HepG2 (cell line): ENCODE data around the gene SEMA7A. TPM values are rescaled to one million over a fixed set of nuclear protein-coding genes. Genes with fewer than 3 reads are reported as not detected.

Experiments used
- AKAP8 ChIP-seq: sonication (generic); formaldehyde crosslinking; IDR thresholded peaks from 2 replicates; pipeline ENCODE4 v1.5.1; 2020; ENCODE audit warnings: mild to moderate bottlenecking, missing genetic modification reagents
- DZIP1 ChIP-seq: sonication (generic); formaldehyde crosslinking; IDR thresholded peaks from 2 replicates; pipeline ENCODE4 v1.5.0; 2020; ENCODE audit warnings: mild to moderate bottlenecking, missing genetic modification reagents
- ELK4 ChIP-seq: sonication (generic); formaldehyde crosslinking; IDR thresholded peaks from 2 replicates; pipeline ENCODE4 v1.9.0; 2021; ENCODE audit warnings: missing genetic modification reagents, borderline replicate concordance
- GABPA ChIP-seq, 2 experiments: IDR thresholded peaks; 2 replicates each; pipeline ENCODE4 v1.6.1; 2011 to 2016; ENCODE audit warnings: low read depth in 2 of 2, low read length in 1 of 2, missing biosample characterization in 1 of 2, missing genetic modification characterization in 1 of 2
- HDAC1 ChIP-seq: sonication (generic); formaldehyde crosslinking; IDR thresholded peaks from 2 replicates; pipeline ENCODE4 v1.5.1; 2020; ENCODE audit warnings: mild to moderate bottlenecking, missing genetic modification reagents
- HNF1B ChIP-seq: sonication (generic); formaldehyde crosslinking; IDR thresholded peaks from 2 replicates; pipeline ENCODE4 v1.5.1; 2020; ENCODE audit warnings: mild to moderate bottlenecking, moderate library complexity, missing genetic modification reagents
- KDM2A ChIP-seq: sonication (generic); formaldehyde crosslinking; IDR thresholded peaks from 2 replicates; pipeline ENCODE4 v1.4.0; 2020; ENCODE audit warnings: low read depth, missing genetic modification reagents, borderline replicate concordance
- KDM6A ChIP-seq: IDR thresholded peaks from 2 replicates; pipeline ENCODE4 v1.6.1; 2016; ENCODE audit warnings: low read depth
- MED13 ChIP-seq: sonication (generic); formaldehyde crosslinking; IDR thresholded peaks from 2 replicates; pipeline ENCODE4 v1.5.0; 2020; ENCODE audit warnings: missing genetic modification reagents
- PHB2 ChIP-seq: fragments of 450-650 bp; IDR thresholded peaks from 2 replicates; pipeline ENCODE4 v1.6.1; 2018; ENCODE audit not compliant: partially characterized antibody
- POGZ ChIP-seq: sonication (generic); formaldehyde crosslinking; IDR thresholded peaks from 2 replicates; pipeline ENCODE4 v1.4.0; 2020; ENCODE audit warnings: mild to moderate bottlenecking, missing genetic modification reagents
- SRF ChIP-seq: IDR thresholded peaks from 2 replicates; pipeline ENCODE4 v1.6.1; 2011; ENCODE audit warnings: mild to moderate bottlenecking, low read depth, low read length, moderate library complexity
- TBL1XR1 ChIP-seq: fragments of 150-350 bp; IDR thresholded peaks from 2 replicates; pipeline ENCODE4 v1.6.1; 2014; ENCODE audit warnings: borderline replicate concordance, low read length; ENCODE audit not compliant: partially characterized antibody
- TEAD2 ChIP-seq: sonication (generic); formaldehyde crosslinking; IDR thresholded peaks from 2 replicates; pipeline ENCODE4 v1.9.0; 2021; ENCODE audit warnings: missing genetic modification reagents
- TOE1 ChIP-seq: sonication (generic); formaldehyde crosslinking; IDR thresholded peaks from 2 replicates; pipeline ENCODE4 v1.4.0; 2020; ENCODE audit warnings: mild to moderate bottlenecking, missing genetic modification reagents
- ZMYM4 ChIP-seq: sonication (generic); formaldehyde crosslinking; IDR thresholded peaks from 2 replicates; pipeline ENCODE4 v1.8.1; 2023; ENCODE audit warnings: mild to moderate bottlenecking, missing genetic modification reagents
- ZNF205 ChIP-seq: IDR thresholded peaks from 2 replicates; pipeline ENCODE4 v1.6.1; 2018; ENCODE audit warnings: missing biosample characterization, missing genetic modification reagents
- ZNF432 ChIP-seq: sonication (generic); formaldehyde crosslinking; IDR thresholded peaks from 2 replicates; pipeline ENCODE4 v1.5.0; 2020; ENCODE audit warnings: missing genetic modification reagents, mild to moderate bottlenecking, borderline replicate concordance
- ZNF513 ChIP-seq: sonication (generic); formaldehyde crosslinking; conservative IDR thresholded peaks from 2 replicates; pipeline ENCODE4 v1.5.0; 2020; ENCODE audit warnings: missing genetic modification reagents
- ZNF639 ChIP-seq: conservative IDR thresholded peaks from 2 replicates; pipeline ENCODE4 v1.6.1; 2018; ENCODE audit warnings: missing genetic modification reagents
- ZNF737 ChIP-seq: sonication (generic); formaldehyde crosslinking; IDR thresholded peaks from 2 replicates; pipeline ENCODE4 v1.5.0; 2020; ENCODE audit warnings: missing genetic modification reagents, mild to moderate bottlenecking, borderline replicate concordance
- polyA plus RNA-seq, 8 experiments: library from polyadenylated mRNA; depleted of rRNA in 3 of 8; stranded (reverse) in 7 of 8; unstranded in 1 of 8; fragments of >200 nt; fragmentation: Illumina TruSeq in 4 of 8; extraction: Trizol in 4 of 8; gene quantifications; 2 replicates each; pipeline versions ENCODE4 v1.2.1 to v1.2.3, GENCODE V29; 2011 to 2016; ENCODE audit warnings: low read depth in 4 of 8, missing spikeins in 1 of 8, mixed read lengths in 1 of 8; ENCODE audit not compliant: insufficient read depth in 1 of 8
- total RNA-seq, 5 experiments: library from RNA; depleted of rRNA; stranded (reverse); fragments of >200 nt; fragmentation: Illumina TruSeq; extraction: Trizol; gene quantifications; 2 replicates each; pipeline ENCODE4 v1.2.3, GENCODE V29; 2016; ENCODE audit warnings: low read depth in 1 of 5

The SEMA7A gene
- total and polyA plus RNA-seq, 2 of the 13 experiments (the other 11 are each of a cell fraction or from before 2014, with no cell fraction given), result 9.0 to 15.8 TPM

GRCh38 chr15:74443100-74443909, 9.5 kb upstream of the SEMA7A start (continued):
- no peak; the same call in 1 of the 2 replicates for TF ChIP-seq ZNF639 (CRISPR knock-in tag)
- no peak for TF ChIP-seq TEAD2 (CRISPR knock-in tag)
- TF ChIP-seq KDM2A (CRISPR knock-in tag), result peak; percentile 56
- TF ChIP-seq ZNF432 (CRISPR knock-in tag), result no peak
- no peak for TF ChIP-seq ZNF513 (CRISPR knock-in tag)
- no peak for TF ChIP-seq DZIP1 (CRISPR knock-in tag)
- TF ChIP-seq ZMYM4 (CRISPR knock-in tag), result peak; percentile 41; the same call in 1 of the 2 replicates
- peak; percentile 80; the same call in 1 of the 2 replicates for TF ChIP-seq MED13 (CRISPR knock-in tag)
- peak; percentile 92 for TF ChIP-seq HDAC1 (CRISPR knock-in tag)
- TF ChIP-seq POGZ (CRISPR knock-in tag), result no peak
- no peak for TF ChIP-seq ZNF737 (CRISPR knock-in tag)
- peak; percentile 69 for TF ChIP-seq HNF1B (CRISPR knock-in tag)
- TF ChIP-seq ELK4 (CRISPR knock-in tag), result no peak
- TF ChIP-seq PHB2, result no peak
- TF ChIP-seq TBL1XR1, result peak; percentile 35
- peak; percentile 91; the same call in 1 of the 2 replicates for TF ChIP-seq TOE1 (CRISPR knock-in tag)
- peak; percentile 92 for TF ChIP-seq KDM6A (CRISPR knock-in tag)
- TF ChIP-seq AKAP8 (CRISPR knock-in tag), result peak; percentile 63; the same call in 1 of the 2 replicates
- no peak for TF ChIP-seq GABPA (IDR thresholded peaks at IDR 0.05; ENCODE audit: low read depth, low read length)
- peak; percentile 62; the same call in 1 of the 2 replicates for TF ChIP-seq GABPA (CRISPR knock-in tag; IDR thresholded peaks at IDR 0.05; ENCODE audit: low read depth)
- no peak for TF ChIP-seq SRF
- TF ChIP-seq ZNF205 (CRISPR knock-in tag), result peak; percentile 92; the same call in 1 of the 2 replicates
